GM21367 (cell line): Measurements from ENCODE around the gene RRAS2.
"Not testable (repeated sequence)": the region's sequence is repeated elsewhere in the genome, so short reads cannot be mapped to it uniquely, and the experiment has no call there.

Experiments used
- ATAC-seq: cut with Tn5 transposase; IDR thresholded peaks from one replicate; pipeline ENCODE4 v1.9.1; 2021; ENCODE audit not compliant: unreplicated experiment

RRAS2 gene

GRCh38 chr11:14259878-14260277, 99.1 kb downstream of the RRAS2 start:
- no peak for ATAC-seq

- no peak for ATAC-seq
These were observed 99.7 kb downstream of the RRAS2 start for GRCh38 chr11:14259186-14259784.

- no peak for ATAC-seq
These were observed 100.6 kb downstream of the RRAS2 start for GRCh38 chr11:14258221-14258935.

GRCh38 chr11:14255238-14255534, 103.8 kb downstream of the RRAS2 start:
- ATAC-seq = no peak

GRCh38 chr11:14254533-14255237, 104.3 kb downstream of the RRAS2 start:
- ATAC-seq = no peak

GRCh38 chr11:14253840-14254239, 105.1 kb downstream of the RRAS2 start:
- ATAC-seq = no peak

GRCh38 chr11:14253421-14253820, 105.6 kb downstream of the RRAS2 start:
- no peak for ATAC-seq

GRCh38 chr11:14252501-14252900, 106.5 kb downstream of the RRAS2 start:
- not testable (repeated sequence) for ATAC-seq

GRCh38 chr11:14251754-14252153, 107.2 kb downstream of the RRAS2 start:
- ATAC-seq = no peak

GRCh38 chr11:14249121-14249963, 109.6 kb downstream of the RRAS2 start:
- ATAC-seq = no peak

GRCh38 chr11:14248580-14248981, 110.4 kb downstream of the RRAS2 start:
- ATAC-seq = no peak

- no peak for ATAC-seq
These were observed 113.5 kb downstream of the RRAS2 start for GRCh38 chr11:14245444-14245843.

- ATAC-seq = no peak
These were observed 114.1 kb downstream of the RRAS2 start for GRCh38 chr11:14244926-14245325.

GRCh38 chr11:14242733-14243132, 116.2 kb downstream of the RRAS2 start:
- no peak for ATAC-seq

- no peak for ATAC-seq
These were observed 116.8 kb downstream of the RRAS2 start for GRCh38 chr11:14242187-14242586.

GRCh38 chr11:14240951-14241350, 118.0 kb downstream of the RRAS2 start:
- ATAC-seq = no peak

GRCh38 chr11:14240221-14240620, 118.8 kb downstream of the RRAS2 start:
- ATAC-seq = no peak

- ATAC-seq = peak; percentile 98
These were observed 121.5 kb downstream of the RRAS2 start for GRCh38 chr11:14237444-14237961.

- no peak for ATAC-seq
These were observed 123.3 kb downstream of the RRAS2 start for GRCh38 chr11:14235701-14236100.

- ATAC-seq = no peak
These were observed 124.5 kb downstream of the RRAS2 start for GRCh38 chr11:14234446-14234845.

- ATAC-seq = no peak
These were observed 126.3 kb downstream of the RRAS2 start for GRCh38 chr11:14232652-14233051.
